Testis (tissue), 3 donors: ENCODE measurements around the gene KCNT2. TPM values are rescaled to one million over a fixed set of nuclear protein-coding genes. Genes with fewer than 3 reads are reported as not detected.

Experiments used
- DNase-seq: peaks from one replicate; pipeline ENCODE4 v3.0.0-alpha.2; 2019
- H3K27ac ChIP-seq, 2 donors: fragments of 200-600 bp; sonication (generic); one replicate each; pipeline ENCODE4 v1.5.1; 2019
- H3K27me3 ChIP-seq: fragments of 200-600 bp; sonication (generic); one replicate; pipeline ENCODE4 v1.5.1; 2019
- H3K36me3 ChIP-seq: fragments of 200-600 bp; sonication (generic); one replicate; pipeline ENCODE4 v1.5.1; 2017; ENCODE audit warnings: low read depth; ENCODE audit errors: missing control alignments
- H3K4me1 ChIP-seq: fragments of 200-600 bp; sonication (generic); one replicate; pipeline ENCODE4 v1.5.1; 2019
- H3K4me3 ChIP-seq, 2 donors: fragments of 200-600 bp; sonication (generic); one replicate each; pipeline ENCODE4 v1.5.1; 2017 to 2019
- H3K9me3 ChIP-seq: fragments of 200-600 bp; sonication (generic); one replicate; pipeline ENCODE4 v1.5.1; 2017
- POLR2A ChIP-seq: fragments of 450-650 bp; IDR thresholded peaks from one replicate; pipeline ENCODE4 v1.6.1; 2017; ENCODE audit warnings: antibody characterized with exemption, mild to moderate bottlenecking, moderate library complexity
- WGBS, 2 donors: methylation state at CpG; one replicate each; pipeline ENCODE4 v1.1.5; 2018; 5-methylcytosine and 5-hydroxymethylcytosine counted together
- intact Hi-C: fragments of 100-400 bp; cut with DNase I; formaldehyde crosslinking; loops from one replicate; pipeline ENCODE4 v1.15.1; 2023; ENCODE audit warnings: low total_unique reads
- polyA plus RNA-seq: library from polyadenylated mRNA; stranded (reverse); fragments of 350-450 nt; fragmentation: Illumina TruSeq; extraction: RNeasy Lipid Tissue Mini Kit (QIAGEN cat#74804); gene quantifications from one replicate; pipeline ENCODE4 v1.2.3, GENCODE V29; 2014; ENCODE audit warnings: low read depth, low replicate concordance; ENCODE audit not compliant: insufficient read depth
- total RNA-seq, 2 donors: library from RNA; depleted of rRNA; stranded (reverse); fragments of >200 nt; gene quantifications; one replicate each; pipeline ENCODE4 v1.2.3, GENCODE V29; 2016
- TF ChIP-seq, protein P1 (sequence below), 3 experiments: fragments of 450-650 bp in 2 of 3; fragments of 200-600 bp in 1 of 3; sonication (generic) in 1 of 3; IDR thresholded peaks; one replicate each; pipeline ENCODE4 v1.5.1; 2016 to 2019; ENCODE audit warnings: antibody characterized with exemption in 3 of 3, mild to moderate bottlenecking in 2 of 3, moderate library complexity in 1 of 3

KCNT2 gene
- total and polyA plus RNA-seq, 3 donors from 2014 or later, result 2.7 to 3.9 (median 3.2) TPM

DNA sequence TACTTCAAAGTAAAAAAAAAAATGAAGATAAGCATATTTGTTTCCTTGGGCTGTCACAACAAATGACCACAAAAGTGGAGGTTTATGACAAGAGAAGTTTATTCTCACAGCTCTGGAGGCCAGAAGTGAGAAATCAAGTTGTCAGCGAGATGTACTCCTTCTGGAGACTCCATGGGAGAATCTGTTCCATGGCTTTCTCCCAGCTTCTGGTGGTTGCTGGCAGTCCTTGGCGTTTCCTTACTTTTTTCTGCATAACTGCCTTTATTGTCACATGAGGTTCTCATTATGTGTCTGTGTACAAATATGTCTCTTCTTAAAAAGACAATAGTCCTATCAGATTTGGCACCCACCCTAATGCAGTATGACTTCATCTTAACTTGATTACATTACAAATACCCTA, 398.3 kb downstream of the KCNT2 start:
- Histone ChIP-seq H3K27ac (no peak overlapping the region), H3K4me1 (no peaks in the 10 kb centered on the region), H3K9me3 (no peaks in the 10 kb centered on the region), H3K36me3 (no peaks in the 10 kb centered on the region), H3K27me3 (no peaks in the 10 kb centered on the region), H3K4me3 (no peak overlapping the region)
- intact Hi-C loops, result no loop called here
- TF ChIP-seq, protein P1, sequence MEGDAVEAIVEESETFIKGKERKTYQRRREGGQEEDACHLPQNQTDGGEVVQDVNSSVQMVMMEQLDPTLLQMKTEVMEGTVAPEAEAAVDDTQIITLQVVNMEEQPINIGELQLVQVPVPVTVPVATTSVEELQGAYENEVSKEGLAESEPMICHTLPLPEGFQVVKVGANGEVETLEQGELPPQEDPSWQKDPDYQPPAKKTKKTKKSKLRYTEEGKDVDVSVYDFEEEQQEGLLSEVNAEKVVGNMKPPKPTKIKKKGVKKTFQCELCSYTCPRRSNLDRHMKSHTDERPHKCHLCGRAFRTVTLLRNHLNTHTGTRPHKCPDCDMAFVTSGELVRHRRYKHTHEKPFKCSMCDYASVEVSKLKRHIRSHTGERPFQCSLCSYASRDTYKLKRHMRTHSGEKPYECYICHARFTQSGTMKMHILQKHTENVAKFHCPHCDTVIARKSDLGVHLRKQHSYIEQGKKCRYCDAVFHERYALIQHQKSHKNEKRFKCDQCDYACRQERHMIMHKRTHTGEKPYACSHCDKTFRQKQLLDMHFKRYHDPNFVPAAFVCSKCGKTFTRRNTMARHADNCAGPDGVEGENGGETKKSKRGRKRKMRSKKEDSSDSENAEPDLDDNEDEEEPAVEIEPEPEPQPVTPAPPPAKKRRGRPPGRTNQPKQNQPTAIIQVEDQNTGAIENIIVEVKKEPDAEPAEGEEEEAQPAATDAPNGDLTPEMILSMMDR (IDR thresholded peaks at IDR 0.05), result no peak
- TF ChIP-seq POLR2A, result no peak
- DNase-seq, result no peak
- 46 to 58% methylated on average over 2 of the region's 2 CpGs for WGBS, 2 donors

DNA sequence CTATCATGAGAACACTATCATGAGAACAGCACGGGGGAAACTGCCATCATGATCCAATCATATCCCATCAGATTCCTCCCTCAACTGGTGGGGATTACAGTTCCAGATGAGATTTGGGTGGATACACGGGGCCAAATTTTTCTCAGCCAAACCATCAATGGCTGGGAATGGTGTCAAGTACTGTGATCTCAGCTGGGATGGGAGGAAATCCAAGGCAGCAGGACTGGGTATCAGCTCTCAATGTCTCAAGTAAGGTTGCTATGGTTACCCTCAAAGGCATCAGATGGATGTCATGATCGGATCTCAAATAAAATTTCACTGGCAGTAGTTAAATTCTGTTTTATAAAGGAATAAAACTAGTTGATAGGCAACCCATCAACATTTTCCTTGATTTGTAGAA, 399.0 kb downstream of the KCNT2 start:
- DNase-seq, result no peak
- WGBS, 2 donors, result 78% methylated on average over 3 of the region's 3 CpGs

DNA sequence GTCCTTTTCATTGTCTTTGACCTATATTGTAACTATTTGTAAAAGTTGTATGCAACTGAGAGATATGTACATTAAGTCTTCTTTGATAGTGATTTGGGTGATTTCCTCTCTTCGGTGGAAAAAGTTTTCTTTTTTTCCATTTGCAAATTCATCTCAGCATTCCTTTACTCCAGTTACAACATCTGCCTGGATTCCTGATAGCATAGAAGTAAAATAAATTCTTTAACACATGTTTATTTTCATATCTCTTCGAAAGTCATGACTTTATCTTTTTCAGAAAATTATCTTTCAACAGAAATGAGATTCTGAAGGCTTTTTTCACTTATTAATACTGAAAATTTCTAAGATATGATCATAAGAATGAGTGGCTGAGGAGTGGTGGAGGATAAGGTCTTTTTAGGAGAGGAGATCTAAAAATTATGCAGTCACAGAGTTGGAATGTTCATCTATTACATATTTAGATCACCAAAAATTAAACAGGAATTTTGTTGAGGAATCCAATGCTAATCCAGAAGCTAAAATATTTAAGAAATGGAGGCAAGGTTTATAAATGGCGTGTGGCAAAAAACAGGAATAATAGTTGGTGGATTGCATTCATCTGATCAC, 400.5 kb downstream of the KCNT2 start:
- DNase-seq, result no peak
- no peaks in the 10 kb centered on the region for H3K36me3 ChIP-seq
- no peak overlapping the region for H3K27ac ChIP-seq
- no peak overlapping the region for H3K4me3 ChIP-seq
- H3K4me1 ChIP-seq, result no peaks in the 10 kb centered on the region
- 78 to 85% methylated on average over 3 of the region's 3 CpGs for WGBS, 2 donors
- H3K9me3 ChIP-seq, result no peaks in the 10 kb centered on the region
- no peaks in the 10 kb centered on the region for H3K27me3 ChIP-seq
- intact Hi-C loops, result no loop called here
- TF ChIP-seq, protein P1 (IDR thresholded peaks at IDR 0.05), result no peak
- TF ChIP-seq POLR2A, result no peak

More for the DNA sequence above, 399.0 kb downstream of the KCNT2 start:
- no peak overlapping the region for H3K27ac ChIP-seq
- TF ChIP-seq, protein P1 (IDR thresholded peaks at IDR 0.05), result no peak
- no peak for TF ChIP-seq POLR2A
- H3K36me3 ChIP-seq, result no peaks in the 10 kb centered on the region
- no peaks in the 10 kb centered on the region for H3K4me1 ChIP-seq
- no peaks in the 10 kb centered on the region for H3K9me3 ChIP-seq
- intact Hi-C loops, result no loop called here
- no peaks in the 10 kb centered on the region for H3K27me3 ChIP-seq
- H3K4me3 ChIP-seq, result no peak overlapping the region

DNA sequence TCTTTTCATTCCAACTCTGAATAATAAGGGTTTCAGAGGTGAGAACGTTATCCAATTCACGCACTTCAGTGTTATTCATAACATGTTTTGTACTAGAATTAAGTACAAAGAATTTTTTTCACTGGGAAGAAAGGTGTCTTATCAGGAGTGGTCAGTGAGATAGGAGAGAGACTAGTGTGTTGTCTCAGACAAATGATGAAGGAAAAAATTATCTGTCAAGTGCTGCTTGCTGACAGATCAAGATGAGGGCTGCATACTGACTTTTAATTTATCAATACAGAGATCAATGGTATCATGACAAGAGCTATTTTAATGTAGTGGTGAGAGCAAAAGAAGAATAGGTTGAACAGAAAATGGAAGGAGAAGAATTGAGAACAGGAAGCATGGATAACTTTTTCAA, 402.4 kb downstream of the KCNT2 start:
- Histone ChIP-seq H3K27me3 (no peaks in the 10 kb centered on the region), H3K36me3 (no peaks in the 10 kb centered on the region), H3K27ac (no peak overlapping the region), H3K9me3 (no peaks in the 10 kb centered on the region), H3K4me3 (no peak overlapping the region), H3K4me1 (no peaks in the 10 kb centered on the region)
- WGBS, 2 donors, result 83 to 84% methylated on average over 2 of the region's 2 CpGs
- intact Hi-C loops, result no loop called here
- TF ChIP-seq, protein P1 (IDR thresholded peaks at IDR 0.05), result no peak
- no peak for TF ChIP-seq POLR2A
- no peak for DNase-seq

DNA sequence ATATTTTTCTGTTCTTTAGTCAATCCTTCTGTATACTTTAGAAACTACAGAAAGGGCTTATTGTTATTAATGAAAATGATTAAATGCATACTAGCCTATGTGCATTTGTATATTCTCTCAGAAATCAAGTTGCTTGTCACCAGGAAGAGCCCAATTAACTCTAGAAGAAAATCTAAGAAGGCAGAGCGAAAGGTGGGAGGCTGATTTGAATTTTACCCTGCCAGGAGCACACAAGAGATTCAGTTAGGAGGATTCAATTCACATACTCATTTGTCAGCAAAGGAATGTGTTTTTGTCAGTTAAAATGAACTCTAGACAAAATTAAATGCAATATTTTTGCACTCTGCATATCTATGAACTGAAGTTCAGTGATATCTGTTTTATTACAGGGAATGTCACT, 411.8 kb downstream of the KCNT2 start:
- H3K27ac ChIP-seq, result no peak overlapping the region
- no peaks in the 10 kb centered on the region for H3K27me3 ChIP-seq
- no peaks in the 10 kb centered on the region for H3K36me3 ChIP-seq
- no peak overlapping the region for H3K4me3 ChIP-seq
- H3K4me1 ChIP-seq, result no peaks in the 10 kb centered on the region
- H3K9me3 ChIP-seq, result no peaks in the 10 kb centered on the region
- DNase-seq, result no peak
- WGBS, 2 donors, result 76 to 88% methylated on average over 1 of the region's 1 CpG
- intact Hi-C loops, result no loop called here
- TF ChIP-seq POLR2A, result no peak
- TF ChIP-seq, protein P1 (IDR thresholded peaks at IDR 0.05), result no peak
